ENCODE results near the gene POTEG. TPM values are rescaled to one million over a fixed set of nuclear protein-coding genes. Genes with fewer than 3 reads are reported as not detected.
"Not testable (repeated sequence)": the region's sequence is repeated elsewhere in the genome, so short reads cannot be mapped to it uniquely, and the experiment has no call there.

Gene POTEG
- total RNA-seq, 2 experiments from 2014 or later = not detected

- H3K4me1 Mint-ChIP-seq; DNase-seq; CTCF ChIA-PET; H3K9me3 Mint-ChIP-seq; H3K27me3 Mint-ChIP-seq; H3K4me3 Mint-ChIP-seq; POLR2A ChIA-PET; H3K36me3 Mint-ChIP-seq (ENCODE audit: low read depth); H3K27ac Mint-ChIP-seq: not testable (repeated sequence)
These were observed 73.1 kb downstream of the POTEG start for GRCh38 chr14:19360937-19361635.
